ENCODE results near the gene ZNF70. TPM values are rescaled to one million over a fixed set of nuclear protein-coding genes. Genes with fewer than 3 reads are reported as not detected.

ZNF70 gene
- 7.4 and 12.3 TPM in 2 replicates for total RNA-seq

GRCh38 chr22:23750714-23751440 lies at the start of gene ZNF70:
Gene ZNF70, minus strand, starts transcription at chr22:23751112. Its CDS starts 5,972 bp downstream, at chr22:23745140.

GRCh38 chr22:23786752-23787599 lies 36.1 kb upstream of the ZNF70 start, which contains the start of gene SMARCB1:
Gene SMARCB1, plus strand, starts transcription at chr22:23786966. Its CDS starts 204 bp downstream, at chr22:23787170.

GRCh38 chr22:23772649-23773473 lies 21.9 kb upstream of the ZNF70 start, which contains the start of gene MMP11:
Gene MMP11, plus strand, starts transcription at chr22:23772849. Its CDS starts 22 bp downstream, at chr22:23772871.

GRCh38 chr22:23767673-23768548 lies 17.0 kb upstream of the ZNF70 start, which contains the start of gene CHCHD10:
Gene CHCHD10, minus strand, starts transcription at chr22:23767972. Its CDS starts 98 bp downstream, at chr22:23767874.

GRCh38 chr22:23762842-23763578 lies 12.1 kb upstream of the ZNF70 start, which contains the start of gene C22orf15:
Gene C22orf15, plus strand, starts transcription at chr22:23762990. Its CDS starts 317 bp downstream, at chr22:23763307.

GRCh38 chr22:23754220-23754919 lies 3.5 kb upstream of the ZNF70 start, which contains the start of gene VPREB3:
Gene VPREB3, minus strand, starts transcription at chr22:23754425. Its CDS starts 62 bp downstream, at chr22:23754363.

GRCh38 chr22:23690713-23691112 lies 60.2 kb downstream of the ZNF70 start, which contains the start of gene RGL4:
Gene RGL4, plus strand, starts transcription at chr22:23691013. Its CDS starts 1,018 bp downstream, at chr22:23692031.

Other genes with a start within 250 kb of the ZNF70 start
- not detected in 2 replicates for gene IGLL1, start 170.8 kb downstream of the ZNF70 start, total RNA-seq
- gene DRICH1, start 118.8 kb downstream of the ZNF70 start, total RNA-seq: not detected in 2 replicates
- gene RGL4, start 60.1 kb downstream of the ZNF70 start, total RNA-seq: not detected in 2 replicates
- not detected in 2 replicates for gene VPREB3, start 3.3 kb upstream of the ZNF70 start, total RNA-seq
- gene C22orf15, start 11.9 kb upstream of the ZNF70 start, total RNA-seq: 0.44 and 0.86 TPM in 2 replicates
- 2.2 and 3.1 TPM in 2 replicates for gene CHCHD10, start 16.9 kb upstream of the ZNF70 start, total RNA-seq
- 32.8 and 35.7 TPM in 2 replicates for gene MMP11, start 21.7 kb upstream of the ZNF70 start, total RNA-seq
- 94.8 and 101 TPM in 2 replicates for gene SMARCB1, start 35.9 kb upstream of the ZNF70 start, total RNA-seq
- 0.43 and 9.0 TPM in 2 replicates for gene DERL3, start 87.9 kb upstream of the ZNF70 start, total RNA-seq
- gene SLC2A11, start 106.8 kb upstream of the ZNF70 start, total RNA-seq: 11.4 and 15.9 TPM in 2 replicates
- gene MIF, start 143.3 kb upstream of the ZNF70 start, total RNA-seq: 102 and 150 TPM in 2 replicates
- gene GSTT2B, start 210.1 kb upstream of the ZNF70 start, total RNA-seq: 9.3 and 12.3 TPM in 2 replicates
- 1.0 and 1.1 TPM in 2 replicates for gene DDTL, start 215.8 kb upstream of the ZNF70 start, total RNA-seq
- gene DDT, start 223.3 kb upstream of the ZNF70 start, total RNA-seq: 46.6 and 69.7 TPM in 2 replicates
- gene GSTT2, start 229.0 kb upstream of the ZNF70 start, total RNA-seq: 0.22 and 1.4 TPM in 2 replicates

All from placental pericyte (primary cell).